Measurements from ENCODE around the gene MTFR1L. TPM values are rescaled to one million over a fixed set of nuclear protein-coding genes. Genes with fewer than 3 reads are reported as not detected.

MTFR1L gene
- polyA plus RNA-seq, 1 donor (not counting 4 experiments of a cell fraction or from before 2014, with no cell fraction given): 31.6 TPM

DNA sequence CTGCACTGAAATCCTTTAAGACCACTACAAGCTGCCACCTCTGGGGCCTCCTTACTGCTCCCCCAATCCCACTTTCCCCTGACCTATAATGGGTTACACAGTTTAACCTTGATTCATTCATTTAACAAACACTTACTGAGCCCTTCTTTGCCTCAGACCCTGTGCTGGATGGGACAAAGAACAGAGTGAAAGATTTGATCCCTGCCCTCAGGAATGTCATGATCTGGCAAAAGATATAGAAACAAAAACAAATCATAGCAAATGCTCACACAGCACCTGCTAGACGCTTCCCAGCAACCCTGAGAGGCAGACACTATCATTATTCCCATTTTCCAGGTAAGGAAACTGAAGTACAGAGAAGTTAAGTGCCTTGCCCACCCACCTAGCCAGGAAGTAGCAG lies 46.5 kb downstream of the MTFR1L start:
- Histone ChIP-seq H3K4me2 (ENCODE audit: control insufficient read depth, extremely low read depth, insufficient read depth, low read depth, low read length) (no peak overlapping the region), H3K27ac (ENCODE audit: control insufficient read depth, insufficient read depth, low read length) (no peak overlapping the region), H3K4me3 (ENCODE audit: control insufficient read depth in 2 of 3, extremely low read depth in 1 of 3, insufficient read depth in 2 of 3, low read depth in 1 of 3, low read length in 3 of 3) (no peak overlapping the region), H3K36me3 (ENCODE audit: control insufficient read depth in 2 of 2, extremely low read depth in 1 of 2, insufficient read depth in 2 of 2, low read length in 2 of 2) (peaks cover 24 to 27% of the 10 kb centered on the region in 2 experiments), H3K9me1 (ENCODE audit: control insufficient read depth, extremely low read depth, insufficient read depth, low read length) (no peaks in the 10 kb centered on the region), H3K27me3 (ENCODE audit: control insufficient read depth, extremely low read depth, insufficient read depth, low read length) (no peaks in the 10 kb centered on the region), H2AFZ (ENCODE audit: control insufficient read depth, low read length) (no peak overlapping the region), H3K4me1 (ENCODE audit: control insufficient read depth, extremely low read depth, insufficient read depth, low read length) (peaks cover 10% of the 10 kb centered on the region), H3K79me2 (ENCODE audit: control insufficient read depth, insufficient read depth, low read length) (no peaks in the 10 kb centered on the region), H4K20me1 (ENCODE audit: control insufficient read depth, extremely low read depth, insufficient read depth, low read length) (no peaks in the 10 kb centered on the region), H3K9me3 (ENCODE audit: control insufficient read depth, low read depth, low read length) (no peaks in the 10 kb centered on the region), H3K9ac (ENCODE audit: control insufficient read depth, extremely low read depth, insufficient read depth, low read length) (no peak overlapping the region)
- DNase-seq (ENCODE audit: low read depth, low spot score) (no peak), FAIRE-seq (no peak)
- TF ChIP-seq EZH2 (IDR thresholded peaks at IDR 0.05; ENCODE audit: low read length): no peak
- TF ChIP-seq, protein P1, sequence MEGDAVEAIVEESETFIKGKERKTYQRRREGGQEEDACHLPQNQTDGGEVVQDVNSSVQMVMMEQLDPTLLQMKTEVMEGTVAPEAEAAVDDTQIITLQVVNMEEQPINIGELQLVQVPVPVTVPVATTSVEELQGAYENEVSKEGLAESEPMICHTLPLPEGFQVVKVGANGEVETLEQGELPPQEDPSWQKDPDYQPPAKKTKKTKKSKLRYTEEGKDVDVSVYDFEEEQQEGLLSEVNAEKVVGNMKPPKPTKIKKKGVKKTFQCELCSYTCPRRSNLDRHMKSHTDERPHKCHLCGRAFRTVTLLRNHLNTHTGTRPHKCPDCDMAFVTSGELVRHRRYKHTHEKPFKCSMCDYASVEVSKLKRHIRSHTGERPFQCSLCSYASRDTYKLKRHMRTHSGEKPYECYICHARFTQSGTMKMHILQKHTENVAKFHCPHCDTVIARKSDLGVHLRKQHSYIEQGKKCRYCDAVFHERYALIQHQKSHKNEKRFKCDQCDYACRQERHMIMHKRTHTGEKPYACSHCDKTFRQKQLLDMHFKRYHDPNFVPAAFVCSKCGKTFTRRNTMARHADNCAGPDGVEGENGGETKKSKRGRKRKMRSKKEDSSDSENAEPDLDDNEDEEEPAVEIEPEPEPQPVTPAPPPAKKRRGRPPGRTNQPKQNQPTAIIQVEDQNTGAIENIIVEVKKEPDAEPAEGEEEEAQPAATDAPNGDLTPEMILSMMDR (optimal IDR thresholded peaks at IDR 0.05 in 1 of 3, IDR thresholded peaks at IDR 0.05 in 1 of 3, conservative IDR thresholded peaks at IDR 0.05 in 1 of 3; ENCODE audit: extremely low read depth in 1 of 3, insufficient read depth in 2 of 3, low read length in 3 of 3): no peak
- dilution Hi-C loops (cut with MboI; ENCODE audit: extremely low pct_ligation_motif_present, low sequenced_read_pairs): no loop called here

DNA sequence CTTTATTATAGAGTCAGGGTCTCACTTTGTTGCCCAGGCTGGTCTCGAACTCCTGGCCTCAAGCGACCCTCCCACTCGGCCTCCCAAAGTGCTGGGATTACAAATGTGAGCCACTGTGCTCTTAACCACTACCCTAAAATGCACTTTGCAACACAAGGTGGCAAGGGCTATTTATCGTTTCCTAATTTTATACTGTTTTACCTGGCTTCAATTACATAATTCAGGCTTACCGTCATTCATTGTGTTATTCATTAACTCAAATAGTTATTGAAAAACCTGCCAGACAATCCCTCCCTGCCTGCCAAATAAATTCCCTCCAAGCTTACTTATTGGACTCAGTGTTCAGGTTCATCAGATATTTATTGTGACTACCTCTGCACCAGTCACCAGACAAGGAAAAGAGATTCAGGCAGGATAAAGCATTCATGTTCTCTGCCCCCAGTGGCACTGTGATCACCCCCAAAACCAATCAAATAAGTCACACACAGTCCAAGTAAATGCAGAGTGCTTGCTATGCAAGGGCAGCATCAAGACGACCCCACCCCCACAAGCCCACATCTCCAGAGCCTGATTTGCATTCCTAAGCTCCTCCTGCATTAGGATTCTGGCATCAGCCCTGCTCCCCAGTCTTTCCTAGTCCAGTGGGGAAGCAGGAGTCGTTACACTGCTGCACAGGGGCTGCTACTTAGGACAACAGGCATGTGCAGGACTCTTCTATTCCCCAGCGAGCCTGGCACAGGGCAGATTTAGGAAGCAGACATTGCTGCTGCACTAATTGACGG lies 47.6 kb downstream of the MTFR1L start:
- Histone ChIP-seq H3K9me1 (ENCODE audit: control insufficient read depth, extremely low read depth, insufficient read depth, low read length) (no peaks in the 10 kb centered on the region), H3K27me3 (ENCODE audit: control insufficient read depth, extremely low read depth, insufficient read depth, low read length) (no peaks in the 10 kb centered on the region), H3K79me2 (ENCODE audit: control insufficient read depth, insufficient read depth, low read length) (no peaks in the 10 kb centered on the region), H3K9ac (ENCODE audit: control insufficient read depth, extremely low read depth, insufficient read depth, low read length) (no peak overlapping the region), H3K4me1 (ENCODE audit: control insufficient read depth, extremely low read depth, insufficient read depth, low read length) (peaks cover 21% of the 10 kb centered on the region), H4K20me1 (ENCODE audit: control insufficient read depth, extremely low read depth, insufficient read depth, low read length) (no peaks in the 10 kb centered on the region), H3K27ac (ENCODE audit: control insufficient read depth, insufficient read depth, low read length) (no peak overlapping the region), H3K36me3 (ENCODE audit: control insufficient read depth in 2 of 2, extremely low read depth in 1 of 2, insufficient read depth in 2 of 2, low read length in 2 of 2) (peaks cover 19 to 26% of the 10 kb centered on the region in 2 experiments), H3K9me3 (ENCODE audit: control insufficient read depth, low read depth, low read length) (no peaks in the 10 kb centered on the region), H3K4me2 (ENCODE audit: control insufficient read depth, extremely low read depth, insufficient read depth, low read depth, low read length) (no peak overlapping the region), H3K4me3 (ENCODE audit: control insufficient read depth in 2 of 3, extremely low read depth in 1 of 3, insufficient read depth in 2 of 3, low read depth in 1 of 3, low read length in 3 of 3) (no peak overlapping the region), H2AFZ (ENCODE audit: control insufficient read depth, low read length) (no peak overlapping the region)
- FAIRE-seq (no peak), DNase-seq (ENCODE audit: low read depth, low spot score) (no peak)
- TF ChIP-seq, protein P1 (optimal IDR thresholded peaks at IDR 0.05 in 1 of 3, IDR thresholded peaks at IDR 0.05 in 1 of 3, conservative IDR thresholded peaks at IDR 0.05 in 1 of 3; ENCODE audit: extremely low read depth in 1 of 3, insufficient read depth in 2 of 3, low read length in 3 of 3): no peak
- no peak for TF ChIP-seq EZH2 (IDR thresholded peaks at IDR 0.05; ENCODE audit: low read length)
- dilution Hi-C loops (cut with MboI; ENCODE audit: extremely low pct_ligation_motif_present, low sequenced_read_pairs): no loop called here
